Thoracic aorta endothelial cell (primary cell): Measurements from ENCODE around the gene DNM1L. TPM values are rescaled to one million over a fixed set of nuclear protein-coding genes. Genes with fewer than 3 reads are reported as not detected.

Experiments used
- small RNA-seq: library from RNA; depleted of rRNA; stranded (forward); fragments of <200 nt; gene quantifications from one replicate; pipeline ENCODE3, GENCODE V24; 2012
- total RNA-seq: library from RNA; depleted of rRNA; stranded (reverse); fragments of >200 nt; gene quantifications from 2 replicates; pipeline ENCODE4 v1.2.3, GENCODE V29; 2012

DNM1L gene
- 130 and 143 TPM in 2 replicates for total RNA-seq

GRCh38 chr12:32679091-32679919 is at the start of gene DNM1L:
TSS of gene DNM1L (plus strand) at chr12:32679301. CDS start at chr12:32679364, 63 bp downstream.

GRCh38 chr12:32755654-32756475 is 76.8 kb downstream of the DNM1L start, which contains the start of gene YARS2:
TSS of gene YARS2 (minus strand) at chr12:32755897. CDS start at chr12:32755874, 23 bp downstream.

Small RNA genes lying within 50 kb of the gene (small RNA-seq; reads per million reads assigned to genes)
- not detected for gene RF00019

Other genes with a start within 250 kb of the DNM1L start
- gene YARS2, start 76.6 kb downstream of the DNM1L start, total RNA-seq = 33.2 and 36.1 TPM in 2 replicates
- 5.1 and 8.7 TPM in 2 replicates for gene PKP2, start 217.5 kb downstream of the DNM1L start, total RNA-seq